ENCODE data around the gene SYT4. TPM values are rescaled to one million over a fixed set of nuclear protein-coding genes. Genes with fewer than 3 reads are reported as not detected.

SYT4 gene
- polyA plus RNA-seq, 1 of the 3 experiments (the other 2 are of a cell fraction), result 0.44 TPM

- DNase-seq, result no peak
- Histone ChIP-seq H3K4me2 (no peak overlapping the region), H3K4me1 (ENCODE audit: control insufficient read depth in 1 of 2, insufficient read depth in 2 of 2, low read depth in 1 of 2, low read length in 1 of 2) (no peaks in the 10 kb centered on the region), H3K27ac (ENCODE audit: low read depth in 2 of 2, low read length in 1 of 2) (no peak overlapping the region), H3K36me3 (replicated peaks in 1 of 2; ENCODE audit: control insufficient read depth in 1 of 2, insufficient read depth in 2 of 2, low read length in 1 of 2) (no peaks in the 10 kb centered on the region), H3K9me2 (no peaks in the 10 kb centered on the region; the same call in 1 of the 2 replicates), H3K79me2 (ENCODE audit: insufficient read depth) (no peaks in the 10 kb centered on the region), H3K9me3 (no peaks in the 10 kb centered on the region), H3K9ac (no peak overlapping the region), H2AFZ (ENCODE audit: low read depth) (no peak overlapping the region), H3K4me3 (ENCODE audit: low read depth in 2 of 2, low read length in 1 of 2) (no peak overlapping the region), H3F3A (replicated peaks; ENCODE audit: insufficient read depth) (no peaks in the 10 kb centered on the region), H3K27me3 (ENCODE audit: insufficient read depth) (no peaks in the 10 kb centered on the region), H4K20me1 (ENCODE audit: insufficient read depth) (no peaks in the 10 kb centered on the region)
- TF ChIP-seq FOXM1 (IDR thresholded peaks at IDR 0.05; ENCODE audit: low read depth), result no peak
- no peak for TF ChIP-seq JUND (IDR thresholded peaks at IDR 0.05)
- no peak for TF ChIP-seq ELF1 (IDR thresholded peaks at IDR 0.05)
- no peak for TF ChIP-seq REST (IDR thresholded peaks at IDR 0.05; ENCODE audit: low read depth, low read length)
- no peak for TF ChIP-seq FOXJ3 (CRISPR knock-in tag; IDR thresholded peaks at IDR 0.05)
- TF ChIP-seq, protein P1, sequence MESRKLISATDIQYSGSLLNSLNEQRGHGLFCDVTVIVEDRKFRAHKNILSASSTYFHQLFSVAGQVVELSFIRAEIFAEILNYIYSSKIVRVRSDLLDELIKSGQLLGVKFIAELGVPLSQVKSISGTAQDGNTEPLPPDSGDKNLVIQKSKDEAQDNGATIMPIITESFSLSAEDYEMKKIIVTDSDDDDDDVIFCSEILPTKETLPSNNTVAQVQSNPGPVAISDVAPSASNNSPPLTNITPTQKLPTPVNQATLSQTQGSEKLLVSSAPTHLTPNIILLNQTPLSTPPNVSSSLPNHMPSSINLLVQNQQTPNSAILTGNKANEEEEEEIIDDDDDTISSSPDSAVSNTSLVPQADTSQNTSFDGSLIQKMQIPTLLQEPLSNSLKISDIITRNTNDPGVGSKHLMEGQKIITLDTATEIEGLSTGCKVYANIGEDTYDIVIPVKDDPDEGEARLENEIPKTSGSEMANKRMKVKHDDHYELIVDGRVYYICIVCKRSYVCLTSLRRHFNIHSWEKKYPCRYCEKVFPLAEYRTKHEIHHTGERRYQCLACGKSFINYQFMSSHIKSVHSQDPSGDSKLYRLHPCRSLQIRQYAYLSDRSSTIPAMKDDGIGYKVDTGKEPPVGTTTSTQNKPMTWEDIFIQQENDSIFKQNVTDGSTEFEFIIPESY (IDR thresholded peaks at IDR 0.05; ENCODE audit: borderline replicate concordance, low read depth), result no peak
- no peak for TF ChIP-seq YY1 (IDR thresholded peaks at IDR 0.05; ENCODE audit: low read depth)
- TF ChIP-seq SMC3 (IDR thresholded peaks at IDR 0.05; ENCODE audit: low read depth, low read length), result no peak
- TF ChIP-seq TAF1 (IDR thresholded peaks at IDR 0.05; ENCODE audit: borderline replicate concordance, low read depth, low read length), result no peak
- TF ChIP-seq CTCF (IDR thresholded peaks at IDR 0.05), result no peak
- TF ChIP-seq, protein P2, sequence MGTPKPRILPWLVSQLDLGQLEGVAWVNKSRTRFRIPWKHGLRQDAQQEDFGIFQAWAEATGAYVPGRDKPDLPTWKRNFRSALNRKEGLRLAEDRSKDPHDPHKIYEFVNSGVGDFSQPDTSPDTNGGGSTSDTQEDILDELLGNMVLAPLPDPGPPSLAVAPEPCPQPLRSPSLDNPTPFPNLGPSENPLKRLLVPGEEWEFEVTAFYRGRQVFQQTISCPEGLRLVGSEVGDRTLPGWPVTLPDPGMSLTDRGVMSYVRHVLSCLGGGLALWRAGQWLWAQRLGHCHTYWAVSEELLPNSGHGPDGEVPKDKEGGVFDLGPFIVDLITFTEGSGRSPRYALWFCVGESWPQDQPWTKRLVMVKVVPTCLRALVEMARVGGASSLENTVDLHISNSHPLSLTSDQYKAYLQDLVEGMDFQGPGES (IDR thresholded peaks at IDR 0.05; ENCODE audit: low read depth, low read length), result no peak
- CTCF ChIA-PET, result interaction anchor here (0.9 kb wide), 2 partner anchors 12 to 1151 kb away, joined by 3 to 5 read pairs; no protein-coding TSS in a partner anchor
- POLR2A ChIA-PET, result no interaction called here
- WGBS (ENCODE audit: low lambda C conversion rate), result 17% methylated on average over 2 of the region's 4 CpGs
Observed at GRCh38 chr18:43265465-43265864, 11.8 kb downstream of the SYT4 start.

Data from SK-N-SH (cell line).